HPDE6-E6E7 (cell line): ENCODE data around the gene NOD1.
"Not testable (repeated sequence)": the region's sequence is repeated elsewhere in the genome, so short reads cannot be mapped to it uniquely, and the experiment has no call there.

Source experiments
- DNase-seq: peaks from one replicate; pipeline ENCODE4 v3.0.0; 2011; ENCODE audit warnings: missing footprints; ENCODE audit errors: extremely low spot score

The NOD1 gene, protein sequence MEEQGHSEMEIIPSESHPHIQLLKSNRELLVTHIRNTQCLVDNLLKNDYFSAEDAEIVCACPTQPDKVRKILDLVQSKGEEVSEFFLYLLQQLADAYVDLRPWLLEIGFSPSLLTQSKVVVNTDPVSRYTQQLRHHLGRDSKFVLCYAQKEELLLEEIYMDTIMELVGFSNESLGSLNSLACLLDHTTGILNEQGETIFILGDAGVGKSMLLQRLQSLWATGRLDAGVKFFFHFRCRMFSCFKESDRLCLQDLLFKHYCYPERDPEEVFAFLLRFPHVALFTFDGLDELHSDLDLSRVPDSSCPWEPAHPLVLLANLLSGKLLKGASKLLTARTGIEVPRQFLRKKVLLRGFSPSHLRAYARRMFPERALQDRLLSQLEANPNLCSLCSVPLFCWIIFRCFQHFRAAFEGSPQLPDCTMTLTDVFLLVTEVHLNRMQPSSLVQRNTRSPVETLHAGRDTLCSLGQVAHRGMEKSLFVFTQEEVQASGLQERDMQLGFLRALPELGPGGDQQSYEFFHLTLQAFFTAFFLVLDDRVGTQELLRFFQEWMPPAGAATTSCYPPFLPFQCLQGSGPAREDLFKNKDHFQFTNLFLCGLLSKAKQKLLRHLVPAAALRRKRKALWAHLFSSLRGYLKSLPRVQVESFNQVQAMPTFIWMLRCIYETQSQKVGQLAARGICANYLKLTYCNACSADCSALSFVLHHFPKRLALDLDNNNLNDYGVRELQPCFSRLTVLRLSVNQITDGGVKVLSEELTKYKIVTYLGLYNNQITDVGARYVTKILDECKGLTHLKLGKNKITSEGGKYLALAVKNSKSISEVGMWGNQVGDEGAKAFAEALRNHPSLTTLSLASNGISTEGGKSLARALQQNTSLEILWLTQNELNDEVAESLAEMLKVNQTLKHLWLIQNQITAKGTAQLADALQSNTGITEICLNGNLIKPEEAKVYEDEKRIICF

DNA sequence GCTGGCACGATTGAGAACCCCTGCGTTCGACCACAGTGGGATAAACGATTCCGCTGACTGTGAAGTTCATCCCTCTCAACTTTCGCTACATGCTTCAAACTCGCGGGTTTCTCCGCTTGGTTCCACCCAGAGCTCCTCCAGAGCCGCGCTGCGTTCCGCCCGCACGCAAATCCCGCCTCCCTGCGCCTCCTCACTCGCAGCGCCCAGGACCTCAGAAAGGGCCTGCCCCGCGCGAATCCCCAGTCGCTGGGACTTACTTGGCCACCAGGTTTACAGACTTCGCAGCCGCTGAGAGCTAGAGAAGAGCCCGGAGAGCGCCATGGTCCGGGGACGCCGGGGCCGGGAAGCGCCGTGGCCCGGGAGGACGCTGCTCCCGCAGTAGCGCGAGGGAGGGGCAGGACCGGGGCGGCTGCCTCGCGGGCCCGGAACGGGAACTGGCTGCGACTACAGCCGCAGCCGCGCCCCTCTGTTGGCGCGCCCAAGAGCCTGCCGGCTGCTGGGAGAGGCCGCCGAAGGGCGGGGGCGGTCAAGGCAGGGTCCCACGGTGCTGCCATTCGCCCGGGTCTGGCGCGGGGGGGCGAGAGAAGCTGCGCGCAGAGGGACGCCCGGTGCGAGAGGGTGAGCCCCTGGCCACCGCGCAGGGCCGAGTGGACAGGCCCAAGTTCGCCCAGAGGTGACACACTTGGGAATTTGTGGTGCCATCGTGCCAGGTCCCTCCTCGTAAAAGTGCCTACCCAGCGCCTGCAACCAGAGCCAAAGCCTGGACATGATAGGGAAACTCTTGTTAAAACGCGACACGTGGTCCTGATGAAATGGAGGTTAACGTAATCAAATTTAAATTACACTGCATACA, at the start of gene NOD1:
NOD1 (minus strand) TSS at position 436 of the 853 bp plus-strand sequence. CDS start 21,863 bp downstream, outside the sequence.
- peak; percentile 83 for DNase-seq

DNA sequence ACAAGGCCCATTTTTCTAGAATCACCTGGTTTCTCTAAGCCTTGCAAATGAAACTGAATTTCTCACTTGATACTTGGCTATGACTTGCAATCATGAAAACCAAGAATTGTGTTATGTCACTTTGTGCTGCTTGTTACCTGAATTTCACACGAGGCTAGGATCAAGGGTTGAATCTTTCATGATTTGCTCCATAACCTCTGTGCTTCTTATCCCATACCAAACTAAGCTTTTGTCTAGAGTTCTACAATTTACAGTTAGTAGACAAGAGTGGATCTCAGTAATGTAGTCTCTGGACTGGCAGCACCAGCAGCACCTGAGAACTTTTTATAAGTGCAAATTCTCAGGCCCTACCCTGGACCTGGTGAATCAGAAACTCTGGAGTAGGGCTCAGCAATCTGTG, 48.7 kb upstream of the NOD1 start:
- DNase-seq = not testable (repeated sequence)

DNA sequence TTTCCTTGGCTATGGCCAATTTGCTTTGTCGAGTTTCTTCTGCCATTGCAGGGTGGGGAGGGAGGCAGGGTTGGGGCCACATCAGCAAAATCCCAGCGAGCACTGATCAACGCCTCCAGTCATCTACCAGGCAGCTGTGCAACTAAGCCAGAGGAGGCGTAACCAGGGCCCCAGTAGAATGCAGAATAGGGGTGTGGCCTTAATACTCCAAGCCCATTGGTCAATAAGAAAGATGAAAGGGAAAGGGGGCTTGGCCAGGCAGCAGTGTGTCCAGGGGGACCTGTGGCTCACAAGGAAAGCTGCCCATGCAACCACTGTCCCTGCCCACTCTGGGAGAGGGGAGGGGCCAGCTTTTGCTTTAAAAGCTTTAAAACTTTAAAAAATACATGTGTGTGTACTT, 47.6 kb upstream of the NOD1 start:
- no peak for DNase-seq

DNA sequence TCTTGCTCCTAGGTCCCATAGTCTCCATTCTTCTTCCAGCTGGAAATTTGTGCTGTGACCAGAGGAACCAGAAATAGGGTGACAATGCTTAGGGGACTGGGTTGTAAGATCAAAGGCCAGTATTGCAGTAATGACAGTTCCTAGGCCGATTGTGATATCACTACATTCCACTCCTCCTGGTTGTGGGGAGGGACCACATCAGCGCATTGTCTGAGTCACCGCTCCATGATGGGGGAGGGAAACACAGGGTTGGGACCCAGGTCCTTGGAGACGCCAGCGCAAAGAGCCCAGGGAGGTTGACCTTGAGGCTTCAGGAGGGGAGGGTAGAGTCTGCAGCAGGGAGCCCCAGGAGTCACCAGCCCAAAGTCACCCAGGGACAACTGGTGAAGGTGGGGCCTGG, 46.8 kb upstream of the NOD1 start:
- no peak for DNase-seq

DNA sequence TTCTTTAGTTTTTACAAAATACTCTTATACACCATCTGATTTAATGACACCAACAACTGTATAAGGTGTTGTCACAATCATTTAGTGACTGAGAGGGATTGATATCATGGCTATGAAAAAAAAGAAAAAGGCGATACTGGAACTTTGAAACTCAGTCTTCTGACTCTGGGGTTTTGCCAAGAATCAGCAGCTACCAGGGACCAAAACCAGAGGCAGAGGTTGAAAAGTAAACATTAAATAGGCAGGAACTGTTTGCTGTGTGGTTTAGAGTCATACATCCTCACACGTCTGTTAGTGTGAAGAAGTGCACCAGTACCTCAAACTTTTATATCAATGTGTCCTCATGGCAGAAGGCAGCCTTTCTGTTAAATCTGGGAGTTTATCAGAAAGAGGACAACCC, 46.0 kb upstream of the NOD1 start:
- DNase-seq = no peak

DNA sequence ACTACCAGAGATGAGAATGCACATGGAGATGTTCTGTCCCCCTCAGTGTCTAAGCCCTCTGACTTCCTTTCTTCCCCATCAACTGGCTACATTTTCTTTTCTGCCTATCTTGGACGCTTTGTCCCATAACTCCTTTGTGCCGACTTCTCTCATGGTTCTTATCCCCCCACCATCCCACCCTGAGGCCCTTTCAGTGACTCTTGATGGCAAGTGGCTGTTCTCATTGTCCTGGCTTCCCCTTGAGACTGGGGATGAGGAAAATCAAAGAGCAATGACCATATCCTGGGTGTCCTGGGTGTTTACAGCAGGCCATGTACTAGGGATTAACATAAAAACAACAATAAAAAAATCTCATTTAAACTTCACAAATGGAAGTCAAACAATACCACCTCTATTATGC, 44.9 kb upstream of the NOD1 start:
- no peak for DNase-seq

DNA sequence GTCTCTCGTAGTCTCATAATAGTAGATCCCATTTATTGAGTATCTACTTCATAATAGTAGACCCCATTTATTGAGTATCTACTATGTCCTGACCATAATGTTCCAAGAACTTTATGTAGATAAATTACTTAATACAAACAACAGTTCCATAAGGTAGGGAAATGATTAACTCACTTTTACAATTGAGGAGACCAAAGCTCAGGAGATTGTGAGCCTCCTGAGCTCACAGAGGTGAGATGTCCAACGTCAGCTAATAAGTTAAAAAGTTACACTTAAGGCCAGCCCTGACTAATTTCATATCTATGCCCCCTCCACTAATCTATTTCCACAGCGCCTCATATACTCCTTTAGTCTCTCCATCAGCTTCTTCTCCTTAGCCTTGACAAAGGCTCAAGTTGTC, 43.6 kb upstream of the NOD1 start:
- no peak for DNase-seq

DNA sequence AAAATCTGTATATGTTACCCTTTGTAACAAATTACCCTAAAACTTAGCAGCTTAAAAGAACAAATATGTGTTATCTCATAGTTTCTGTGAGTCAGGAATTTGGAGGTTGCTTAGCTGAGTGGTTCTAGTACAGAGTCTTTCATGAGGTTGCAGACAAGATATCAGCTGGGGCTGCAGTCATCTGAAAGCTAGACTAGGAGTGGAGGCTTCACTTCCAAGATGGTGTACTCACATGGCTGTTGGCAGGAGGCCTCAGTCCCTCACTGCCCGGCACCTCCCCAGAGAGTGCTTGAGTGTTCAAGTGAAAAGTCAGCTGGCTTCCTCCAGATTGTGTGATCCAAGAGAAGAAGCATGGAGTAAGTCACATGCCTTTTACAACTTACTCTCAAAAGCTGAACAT, 42.9 kb upstream of the NOD1 start:
- no peak for DNase-seq

DNA sequence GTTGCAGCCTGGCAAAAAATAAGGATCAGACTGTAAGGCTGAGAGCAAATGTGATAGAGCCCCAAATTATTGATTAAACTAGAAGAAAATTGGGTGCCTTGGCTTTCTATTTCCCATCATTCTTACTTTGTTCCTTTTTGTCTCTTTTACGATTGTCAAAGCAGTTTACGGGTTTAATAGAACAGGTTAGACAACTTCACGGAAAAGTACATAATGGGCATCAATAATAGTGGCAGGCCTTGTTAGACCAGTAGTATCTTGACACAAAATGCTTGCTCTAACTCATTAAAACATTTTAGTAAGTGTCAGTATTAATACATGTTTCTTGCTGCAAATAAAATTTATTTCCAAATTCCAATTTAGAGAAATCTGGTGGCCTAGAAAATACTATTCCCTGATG, 40.5 kb upstream of the NOD1 start:
- DNase-seq = no peak

DNA sequence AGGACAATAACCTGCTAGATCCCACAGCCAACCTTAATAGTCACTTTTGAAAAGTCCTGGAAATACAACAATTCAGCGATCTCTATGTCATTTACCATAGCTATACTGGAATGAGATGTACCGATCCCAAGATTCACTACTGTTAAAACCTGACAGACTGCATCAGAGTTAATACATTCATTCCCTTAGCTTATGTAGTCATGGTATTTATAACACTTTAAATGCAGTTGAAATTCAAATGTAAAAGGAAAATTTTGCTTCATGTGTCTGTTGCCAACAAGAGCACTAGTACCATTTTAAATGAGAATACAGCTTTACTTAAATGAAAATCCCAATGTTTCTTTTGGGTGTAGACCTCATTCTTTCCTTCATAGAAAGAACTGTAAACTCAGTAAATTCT, 37.2 kb upstream of the NOD1 start:
- DNase-seq = no peak

DNA sequence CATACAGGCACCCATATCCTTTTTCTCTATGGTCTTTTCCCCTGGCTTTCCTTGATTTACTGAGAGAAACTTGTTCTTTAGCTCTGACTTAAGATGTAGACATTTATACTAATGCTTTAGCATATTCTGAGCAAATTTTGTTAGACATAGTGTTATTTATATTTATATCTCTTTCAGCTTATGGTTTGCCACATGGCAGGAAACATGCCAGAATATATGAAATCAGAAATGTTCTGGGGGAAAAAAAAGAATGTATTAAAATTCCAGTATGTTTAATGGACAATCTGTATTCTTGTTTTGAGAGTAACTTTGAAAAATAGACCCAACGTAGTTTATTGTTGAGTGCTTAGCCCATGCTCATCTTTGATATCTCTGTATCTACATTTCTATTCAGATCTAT, 36.2 kb upstream of the NOD1 start:
- no peak for DNase-seq

DNA sequence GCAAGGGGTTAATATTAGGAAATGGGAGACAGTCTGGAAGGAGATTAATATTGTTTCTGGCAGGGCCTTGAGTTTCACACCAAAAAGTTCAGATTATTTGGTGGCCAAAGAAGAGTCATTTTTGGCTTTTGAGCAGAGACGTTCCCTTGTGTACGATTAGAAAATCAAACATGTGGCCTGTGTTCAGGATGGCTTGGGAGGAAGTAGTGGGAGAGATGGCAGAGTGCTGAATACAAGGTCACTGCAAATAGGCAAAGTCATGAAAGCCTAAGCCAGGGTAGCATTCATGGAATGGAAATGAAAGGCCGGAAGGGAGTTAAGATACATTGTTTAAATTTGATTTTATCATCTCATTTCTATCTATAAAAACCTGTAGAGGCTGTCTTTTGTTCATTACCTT, 35.6 kb upstream of the NOD1 start:
- DNase-seq = no peak

DNA sequence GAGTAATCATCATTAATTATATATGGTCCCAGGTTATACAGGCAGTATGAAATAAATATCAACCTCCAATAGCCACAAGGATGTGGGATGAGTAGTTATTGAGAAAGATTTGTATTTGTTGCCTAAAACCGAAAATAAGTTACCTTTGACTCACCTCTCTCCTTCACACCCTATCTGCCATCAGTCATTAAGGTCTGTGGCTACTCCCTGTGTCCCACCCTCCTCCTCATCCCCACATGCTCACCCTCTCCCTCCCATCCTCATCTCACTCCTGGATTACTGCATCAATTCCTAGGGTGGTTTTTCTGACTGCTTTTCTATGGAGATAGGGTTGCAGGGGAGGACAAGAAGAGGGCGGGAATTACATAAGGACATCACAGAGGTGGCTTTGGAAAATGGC, 35.2 kb upstream of the NOD1 start:
- no peak for DNase-seq

DNA sequence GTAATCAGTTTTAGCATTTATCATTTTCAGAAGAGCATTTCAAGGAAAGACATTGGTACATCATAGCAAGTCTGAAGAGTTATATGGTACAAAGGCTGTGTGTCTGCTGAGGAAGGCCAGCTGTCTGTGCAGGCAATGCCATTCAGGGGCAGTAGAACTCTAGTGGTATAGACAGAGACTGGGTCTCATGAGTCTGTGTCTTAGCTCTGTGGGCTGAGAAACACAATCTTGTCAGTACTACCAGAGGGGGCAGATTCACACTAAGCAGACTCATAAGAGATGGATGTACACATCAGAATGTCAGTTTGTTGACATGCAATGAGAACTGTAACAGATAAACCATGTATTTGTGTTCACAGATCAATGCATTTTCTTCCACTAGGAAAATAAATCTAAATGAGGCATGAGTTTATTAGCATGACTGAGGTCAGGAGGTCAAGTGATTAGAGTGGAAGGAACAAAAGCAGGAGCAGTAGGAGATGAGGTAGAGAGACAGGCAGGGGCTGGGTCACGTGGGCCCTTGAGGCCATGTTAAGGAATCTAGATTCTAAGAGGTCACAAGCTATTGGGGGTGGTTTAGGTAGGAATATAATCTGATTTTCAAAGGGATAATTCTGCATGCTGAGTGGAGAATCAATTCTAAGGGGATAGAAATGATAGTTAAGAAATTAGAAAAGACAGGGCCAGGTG, 33.5 kb upstream of the NOD1 start:
- DNase-seq = no peak

DNA sequence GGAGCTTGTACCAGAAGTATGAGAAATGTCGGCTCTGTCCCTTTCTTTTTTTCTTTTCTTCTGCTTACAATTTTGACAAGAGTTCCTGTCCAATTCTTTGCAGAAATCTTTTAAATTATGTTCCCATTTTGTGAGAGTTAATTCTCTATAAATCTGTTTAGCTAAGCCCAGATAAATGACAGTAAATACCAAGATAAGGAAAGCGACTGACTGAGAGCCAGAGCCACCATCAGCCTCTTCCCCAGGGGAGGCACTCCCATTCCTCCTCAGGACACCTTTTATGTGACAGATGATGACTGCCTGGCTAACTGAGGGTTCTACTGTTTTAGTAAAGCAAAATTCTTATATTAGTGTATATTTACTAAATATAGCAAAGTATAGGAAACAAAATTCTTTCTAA, 32.9 kb upstream of the NOD1 start:
- no peak for DNase-seq

DNA sequence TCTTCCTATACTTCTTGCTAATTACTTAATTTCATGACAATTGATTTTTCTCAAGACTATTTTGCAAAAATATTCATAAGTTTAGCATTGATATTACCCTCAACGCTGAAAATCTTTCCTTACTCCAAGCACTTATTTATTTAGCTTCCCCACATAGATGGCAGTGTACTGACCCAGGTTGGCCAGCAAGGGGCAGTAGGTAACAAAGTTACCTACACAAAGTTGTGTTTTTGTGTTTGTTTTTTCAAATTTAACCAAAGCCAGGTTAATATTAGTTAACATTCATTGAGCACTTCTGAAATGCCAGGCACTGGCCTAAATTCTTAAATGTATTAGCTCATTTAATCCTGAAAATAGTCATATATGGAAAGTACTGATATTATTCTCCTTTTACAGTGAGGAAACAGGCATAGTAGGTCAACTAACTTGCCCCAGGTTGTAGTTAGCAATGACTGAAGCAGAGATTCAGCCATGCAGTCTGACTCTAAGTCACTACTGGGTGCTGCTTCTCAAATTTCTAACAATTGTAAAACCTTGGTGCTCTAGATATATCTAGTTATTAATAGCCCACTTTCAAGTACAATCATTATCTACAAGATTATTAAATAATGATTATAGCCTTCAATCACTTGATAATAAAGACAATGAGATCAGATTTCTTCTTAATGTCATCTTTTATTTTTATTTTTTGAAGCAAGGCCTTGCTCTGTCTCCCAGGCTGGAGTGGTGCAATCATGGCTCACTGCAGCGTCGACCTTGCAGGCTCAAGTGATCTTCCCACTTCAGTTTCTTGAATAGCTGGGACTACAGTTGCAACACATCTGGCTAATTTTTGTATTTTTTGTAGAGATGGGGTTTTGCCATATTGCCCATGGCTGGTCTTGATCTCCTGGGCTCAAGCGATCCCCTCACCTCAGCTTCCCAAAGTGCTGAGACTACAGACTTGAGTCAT, 31.8 kb upstream of the NOD1 start:
- no peak for DNase-seq

DNA sequence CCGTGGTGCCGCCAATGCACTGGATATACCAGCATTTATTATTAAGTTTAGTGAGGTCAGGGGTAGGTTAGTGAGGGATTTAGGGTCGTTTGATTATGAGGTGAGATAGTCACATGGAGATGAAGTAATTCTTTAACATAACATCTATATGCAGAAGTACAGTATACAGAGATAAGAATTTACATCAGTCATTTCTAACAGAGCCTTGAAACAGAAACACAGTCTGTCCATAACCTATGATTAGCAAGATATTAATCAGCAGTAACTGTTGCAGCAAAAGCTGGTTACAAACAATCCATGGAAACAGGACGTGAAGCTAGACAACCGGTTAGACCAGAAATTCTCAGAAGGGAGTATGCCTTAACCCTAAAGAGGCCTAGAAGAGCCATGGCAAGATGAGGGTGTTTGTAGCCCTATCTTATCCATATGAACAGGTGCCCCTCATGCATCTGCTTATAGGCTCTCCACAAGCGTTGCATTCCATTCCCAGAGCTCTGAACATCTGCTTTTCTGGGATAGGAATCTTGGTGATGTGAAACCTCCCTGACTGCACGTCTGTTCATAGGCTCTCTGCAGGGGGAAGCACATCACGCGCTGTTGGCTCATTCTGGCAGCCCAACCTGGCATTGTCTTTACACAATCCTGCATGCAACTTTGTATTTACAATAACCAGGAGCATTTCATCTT, 30.7 kb upstream of the NOD1 start:
- DNase-seq = not testable (repeated sequence)

DNA sequence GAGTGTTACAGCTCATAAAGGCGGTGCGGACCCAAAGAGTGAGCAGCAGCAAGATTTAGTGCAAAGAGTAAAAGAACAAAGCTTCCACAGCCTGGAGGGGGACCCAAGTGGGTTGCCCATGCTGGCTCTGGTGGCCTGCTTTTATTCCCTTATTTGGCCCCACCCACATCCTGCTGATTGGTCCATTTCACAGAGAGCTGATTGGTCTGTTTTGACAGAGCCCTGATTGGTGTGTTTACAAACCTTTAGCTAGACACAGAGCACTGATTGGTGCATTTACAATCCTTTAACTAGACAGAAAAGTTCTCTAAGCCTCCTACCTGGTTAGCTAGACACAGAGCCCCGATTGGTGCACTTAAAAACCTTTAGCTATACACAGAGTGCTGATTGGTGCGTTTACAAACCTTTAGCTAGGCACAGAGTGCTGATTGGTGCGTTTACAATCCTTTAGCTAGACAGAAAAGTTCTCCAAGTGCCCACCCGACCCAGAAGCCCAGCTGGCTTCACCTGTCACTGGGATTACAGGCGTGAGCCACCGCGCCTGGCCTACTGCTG, 28.8 kb upstream of the NOD1 start:
- not testable (repeated sequence) for DNase-seq

DNA sequence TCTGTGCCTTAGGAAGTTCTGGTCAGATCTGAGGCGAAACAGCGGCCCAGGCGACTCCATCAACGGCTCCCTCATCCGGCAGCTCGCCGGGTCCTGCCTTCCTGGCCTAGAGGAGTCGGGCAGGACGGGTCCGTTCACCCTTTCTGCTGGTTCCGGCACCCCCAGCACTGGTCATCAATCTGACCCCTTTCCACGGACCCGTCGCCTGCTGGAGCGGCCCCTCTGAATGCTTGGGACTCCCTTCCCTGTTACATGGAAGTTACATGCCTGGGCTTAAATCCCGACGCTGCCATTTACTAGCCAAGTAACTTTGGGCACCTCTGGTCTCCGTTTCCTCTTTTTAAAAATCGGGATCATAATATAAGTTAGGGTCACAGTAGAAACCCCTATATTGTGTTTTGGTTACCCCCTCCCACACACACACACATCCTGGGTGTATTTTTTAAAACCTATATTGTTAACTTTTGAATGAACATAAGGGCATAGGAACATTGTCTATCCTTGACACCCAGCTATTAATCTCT, 26.7 kb upstream of the NOD1 start:
- no peak for DNase-seq
